ENCODE results near the gene LARP6.

Gene LARP6

GRCh38 chr15:70834999-70835398 is 19.0 kb downstream of the LARP6 start:
- no peak for DNase-seq (ENCODE audit: low read depth)
- no peak overlapping the region for H3K4me3 ChIP-seq (ENCODE audit: low read depth, low read length)
- no peak for TF ChIP-seq CTCF (IDR thresholded peaks at IDR 0.05; ENCODE audit: control insufficient read depth, extremely low read depth, insufficient read depth)

GRCh38 chr15:70833861-70834765 is 19.8 kb downstream of the LARP6 start:
- no peak for DNase-seq (ENCODE audit: low read depth)
- TF ChIP-seq CTCF (IDR thresholded peaks at IDR 0.05; ENCODE audit: control insufficient read depth, extremely low read depth, insufficient read depth), result no peak
- H3K4me3 ChIP-seq (ENCODE audit: low read depth, low read length), result no peak overlapping the region

- no peak overlapping the region for H3K4me3 ChIP-seq (ENCODE audit: low read depth, low read length)
- TF ChIP-seq CTCF (IDR thresholded peaks at IDR 0.05; ENCODE audit: control insufficient read depth, extremely low read depth, insufficient read depth), result no peak
- DNase-seq (ENCODE audit: low read depth), result no peak
Observed at GRCh38 chr15:70833422-70833821, 20.5 kb downstream of the LARP6 start.

GRCh38 chr15:70832176-70832575 is 21.8 kb downstream of the LARP6 start:
- no peak overlapping the region for H3K4me3 ChIP-seq (ENCODE audit: low read depth, low read length)
- no peak for TF ChIP-seq CTCF (IDR thresholded peaks at IDR 0.05; ENCODE audit: control insufficient read depth, extremely low read depth, insufficient read depth)
- DNase-seq (ENCODE audit: low read depth), result no peak

- no peak overlapping the region for H3K4me3 ChIP-seq (ENCODE audit: low read depth, low read length)
- no peak for DNase-seq (ENCODE audit: low read depth)
- TF ChIP-seq CTCF (IDR thresholded peaks at IDR 0.05; ENCODE audit: control insufficient read depth, extremely low read depth, insufficient read depth), result no peak
Observed at GRCh38 chr15:70831094-70831911, 22.7 kb downstream of the LARP6 start.

- no peak overlapping the region for H3K4me3 ChIP-seq (ENCODE audit: low read depth, low read length)
- no peak for DNase-seq (ENCODE audit: low read depth)
- TF ChIP-seq CTCF (IDR thresholded peaks at IDR 0.05; ENCODE audit: control insufficient read depth, extremely low read depth, insufficient read depth), result no peak
Observed at GRCh38 chr15:70830615-70831014, 23.3 kb downstream of the LARP6 start.

All from LNCaP clone FGC (cell line).